CD4-positive, alpha-beta memory T cell (primary cell): Measurements from ENCODE around the gene ALDOC. TPM values are rescaled to one million over a fixed set of nuclear protein-coding genes. Genes with fewer than 3 reads are reported as not detected.

ENCODE experiments used
- CTCF ChIA-PET: fragments of 350-600 bp; sonication (Branson Sonifier 250); formaldehyde crosslinking; loops from one replicate; lab custom pipeline; 2021; ENCODE audit warnings: inconsistent platforms; ENCODE audit not compliant: partially characterized antibody; lab: Charles Lee
- POLR2A ChIA-PET: fragments of 350-600 bp; sonication (Branson Sonifier 250); formaldehyde crosslinking; loops from one replicate; lab custom pipeline; 2021; ENCODE audit not compliant: partially characterized antibody; lab: Charles Lee
- DNase-seq, 5 donors: peaks; one replicate each; pipeline versions ENCODE4 v3.0.0 to v3.0.0-alpha.2; 2020 to 2022; ENCODE audit warnings: mixed read lengths in 1 of 5
- H3K27ac ChIP-seq: one replicate; pipeline ENCODE4 v1.7.0; 2013; ENCODE audit warnings: low read depth, low read length
- H3K27me3 ChIP-seq: 2 replicates; pipeline ENCODE4 v1.7.0; 2013; ENCODE audit warnings: mild to moderate bottlenecking, low read length, moderate library complexity; ENCODE audit not compliant: insufficient read depth
- H3K36me3 ChIP-seq: 2 replicates; pipeline ENCODE4 v1.7.0; 2013; ENCODE audit warnings: mild to moderate bottlenecking, low read length, moderate library complexity; ENCODE audit not compliant: insufficient read depth
- H3K4me1 ChIP-seq: 2 replicates; pipeline ENCODE4 v1.7.0; 2013; ENCODE audit warnings: mild to moderate bottlenecking, low read length, moderate library complexity; ENCODE audit not compliant: insufficient read depth
- H3K4me3 ChIP-seq, 2 donors: one replicate each; pipeline ENCODE4 v1.7.0; 2013; ENCODE audit warnings: low read length in 2 of 2, mild to moderate bottlenecking in 1 of 2
- H3K9me3 ChIP-seq, 2 donors: one replicate each; pipeline ENCODE4 v1.7.0; 2013; ENCODE audit warnings: low read length in 2 of 2, control low read depth in 1 of 2; ENCODE audit not compliant: control insufficient read depth in 1 of 2
- H3K27ac Mint-ChIP-seq, 7 donors: one replicate each; pipeline ENCODE4 v1.8.0; 2020 to 2021; ENCODE audit warnings: mixed read lengths in 7 of 7, mild to moderate bottlenecking in 6 of 7, inconsistent platforms in 3 of 7, moderate library complexity in 3 of 7
- H3K27me3 Mint-ChIP-seq, 2 donors: one replicate each; pipeline ENCODE4 v1.8.0; 2020 to 2021; ENCODE audit warnings: mixed read lengths in 2 of 2
- H3K36me3 Mint-ChIP-seq, 2 donors: one replicate each; pipeline ENCODE4 v1.8.0; 2020 to 2021; ENCODE audit warnings: mixed read lengths in 2 of 2, inconsistent platforms in 1 of 2, mild to moderate bottlenecking in 1 of 2
- H3K4me1 Mint-ChIP-seq, 4 donors: one replicate each; pipeline ENCODE4 v1.8.0; 2020 to 2021; ENCODE audit warnings: mixed read lengths in 4 of 4, mild to moderate bottlenecking in 1 of 4
- H3K4me3 Mint-ChIP-seq, 8 donors: one replicate each; pipeline ENCODE4 v1.8.0; 2020 to 2021; ENCODE audit warnings: mixed read lengths in 8 of 8, mild to moderate bottlenecking in 7 of 8, moderate library complexity in 6 of 8, inconsistent platforms in 3 of 8
- H3K9me3 Mint-ChIP-seq, 8 donors: one replicate each; pipeline ENCODE4 v1.8.0; 2020 to 2021; ENCODE audit warnings: mixed read lengths in 8 of 8, mild to moderate bottlenecking in 5 of 8, inconsistent platforms in 3 of 8, moderate library complexity in 1 of 8
- intact Hi-C: fragments of 100-400 bp; cut with micrococcal nuclease; formaldehyde crosslinking; loops from one replicate; pipeline ENCODE4 v1.15.1; 2023
- polyA plus RNA-seq, 2 donors: library from polyadenylated mRNA; unstranded; fragments of 300-500 nt; fragmentation: Illumina TruSeq; gene quantifications; one replicate each; pipeline ENCODE4 v1.2.3, GENCODE V29; 2021
- total RNA-seq, 2 experiments: library from RNA; stranded (reverse); gene quantifications; one replicate each; pipeline ENCODE4 v1.2.3, GENCODE V29; 2021

ALDOC gene
- total and polyA plus RNA-seq, 4 experiments from 2014 or later: 30.1 to 62.2 (median 41.9) TPM

GRCh38 chr17:28536532-28537218, 40.0 kb downstream of the ALDOC start:
- Histone ChIP-seq H3K27ac (no peak overlapping the region), H3K27me3 (no peaks in the 10 kb centered on the region), H3K36me3 (no peaks in the 10 kb centered on the region), H3K4me1 (no peaks in the 10 kb centered on the region), H3K9me3 (no peaks in the 10 kb centered on the region), H3K4me3 (no peak overlapping the region)
- CTCF ChIA-PET: interaction anchor here (1.8 kb wide), 1 partner anchor 11 kb away, joined by 11 read pairs; no protein-coding TSS in a partner anchor
- intact Hi-C loops: no loop called here
- no peaks in the 10 kb centered on the region for H3K9me3 Mint-ChIP-seq
- H3K36me3 Mint-ChIP-seq: no peaks in the 10 kb centered on the region
- no peak for DNase-seq
- H3K4me3 Mint-ChIP-seq: no peak overlapping the region
- H3K4me1 Mint-ChIP-seq: no peaks in the 10 kb centered on the region
- peak overlapping the region in 1 of 7 donors; percentile 47 for H3K27ac Mint-ChIP-seq
- POLR2A ChIA-PET: interaction anchor here (0.8 kb wide), 1 partner anchor 63 kb away, joined by 3 read pairs; no protein-coding TSS in a partner anchor
- peaks cover 0 to 3% of the 10 kb centered on the region in 2 donors for H3K27me3 Mint-ChIP-seq

GRCh38 chr17:28534740-28535375, 41.8 kb downstream of the ALDOC start:
- POLR2A ChIA-PET: no interaction called here

GRCh38 chr17:28533091-28533807, 43.4 kb downstream of the ALDOC start:
- H3K4me3 ChIP-seq: no peak overlapping the region
- no peak overlapping the region for H3K4me3 Mint-ChIP-seq

More at GRCh38 chr17:28534740-28535375, 41.8 kb downstream of the ALDOC start:
- Mint-ChIP-seq H3K4me3 (no peak overlapping the region), H3K4me1 (no peaks in the 10 kb centered on the region), H3K27me3 (peaks cover 1 to 3% of the 10 kb centered on the region in 2 donors), H3K36me3 (no peaks in the 10 kb centered on the region), H3K27ac (no peak overlapping the region), H3K9me3 (no peaks in the 10 kb centered on the region)
- CTCF ChIA-PET: no interaction called here
- Histone ChIP-seq H3K4me3 (no peak overlapping the region), H3K36me3 (no peaks in the 10 kb centered on the region), H3K27ac (no peak overlapping the region), H3K4me1 (no peaks in the 10 kb centered on the region), H3K27me3 (no peaks in the 10 kb centered on the region), H3K9me3 (no peaks in the 10 kb centered on the region)
- intact Hi-C loops: no loop called here
- DNase-seq: no peak

GRCh38 chr17:28532050-28532960, 44.4 kb downstream of the ALDOC start:
- Mint-ChIP-seq H3K4me1 (no peaks in the 10 kb centered on the region), H3K36me3 (no peaks in the 10 kb centered on the region), H3K27me3 (peaks cover 1 to 3% of the 10 kb centered on the region in 2 donors), H3K9me3 (no peaks in the 10 kb centered on the region), H3K4me3 (no peak overlapping the region), H3K27ac (no peak overlapping the region)
- H3K27ac ChIP-seq: no peak overlapping the region
- no peaks in the 10 kb centered on the region for H3K36me3 ChIP-seq
- H3K9me3 ChIP-seq: no peaks in the 10 kb centered on the region
- CTCF ChIA-PET: no interaction called here
- POLR2A ChIA-PET: no interaction called here
- H3K4me1 ChIP-seq: no peaks in the 10 kb centered on the region
- H3K4me3 ChIP-seq: no peak overlapping the region
- intact Hi-C loops: no loop called here
- no peak for DNase-seq
- H3K27me3 ChIP-seq: no peaks in the 10 kb centered on the region

More at GRCh38 chr17:28533091-28533807, 43.4 kb downstream of the ALDOC start:
- CTCF ChIA-PET: no interaction called here
- POLR2A ChIA-PET: no interaction called here
- Mint-ChIP-seq H3K9me3 (no peaks in the 10 kb centered on the region), H3K36me3 (no peaks in the 10 kb centered on the region), H3K4me1 (no peaks in the 10 kb centered on the region), H3K27ac (no peak overlapping the region), H3K27me3 (peaks cover 1 to 3% of the 10 kb centered on the region in 2 donors)
- intact Hi-C loops: no loop called here
- H3K9me3 ChIP-seq: no peaks in the 10 kb centered on the region
- DNase-seq: no peak
- no peak overlapping the region for H3K27ac ChIP-seq
- no peaks in the 10 kb centered on the region for H3K4me1 ChIP-seq
- no peaks in the 10 kb centered on the region for H3K36me3 ChIP-seq
- no peaks in the 10 kb centered on the region for H3K27me3 ChIP-seq

- H3K36me3 Mint-ChIP-seq: no peaks in the 10 kb centered on the region
- no peaks in the 10 kb centered on the region for H3K27me3 ChIP-seq
- H3K4me1 ChIP-seq: no peaks in the 10 kb centered on the region
- H3K9me3 ChIP-seq: no peaks in the 10 kb centered on the region
- no peak for DNase-seq
- intact Hi-C loops: no loop called here
- no peak overlapping the region for H3K4me3 Mint-ChIP-seq
- peaks cover 1 to 3% of the 10 kb centered on the region in 2 donors for H3K27me3 Mint-ChIP-seq
- H3K9me3 Mint-ChIP-seq: no peaks in the 10 kb centered on the region
- H3K4me1 Mint-ChIP-seq: no peaks in the 10 kb centered on the region
- CTCF ChIA-PET: no interaction called here
- no peak overlapping the region for H3K4me3 ChIP-seq
- H3K36me3 ChIP-seq: no peaks in the 10 kb centered on the region
- POLR2A ChIA-PET: no interaction called here
- H3K27ac ChIP-seq: no peak overlapping the region
- no peak overlapping the region for H3K27ac Mint-ChIP-seq
Observed at GRCh38 chr17:28530926-28531325, 45.8 kb downstream of the ALDOC start.

DNA sequence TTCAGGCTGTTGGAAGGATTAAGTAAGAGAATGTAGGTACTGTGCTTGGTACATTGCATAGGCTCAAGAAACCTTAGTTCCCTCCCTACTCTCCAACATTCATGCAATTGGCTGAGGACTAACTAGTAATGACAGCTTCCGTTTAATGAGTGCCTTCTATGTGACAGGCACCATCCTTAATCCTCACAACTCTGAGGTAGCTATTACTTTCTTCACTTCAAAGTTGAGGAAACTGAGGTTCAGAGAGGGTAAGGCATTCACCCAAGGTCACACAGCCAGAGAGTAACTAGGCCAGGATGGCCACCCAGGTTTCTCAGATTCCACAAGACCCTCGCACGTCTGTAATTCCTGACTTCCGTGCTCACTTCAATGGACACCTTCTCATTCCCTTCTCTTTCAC, 46.4 kb downstream of the ALDOC start:
- ChIA-PET POLR2A (no interaction called here), CTCF (no interaction called here)
- intact Hi-C loops: no loop called here
- Mint-ChIP-seq H3K4me3 (no peak overlapping the region), H3K4me1 (no peaks in the 10 kb centered on the region), H3K36me3 (no peaks in the 10 kb centered on the region), H3K9me3 (no peaks in the 10 kb centered on the region), H3K27me3 (peaks cover 1 to 3% of the 10 kb centered on the region in 2 donors), H3K27ac (no peak overlapping the region)
- Histone ChIP-seq H3K27ac (no peak overlapping the region), H3K4me1 (no peaks in the 10 kb centered on the region), H3K36me3 (no peaks in the 10 kb centered on the region), H3K4me3 (no peak overlapping the region), H3K9me3 (no peaks in the 10 kb centered on the region), H3K27me3 (no peaks in the 10 kb centered on the region)
- DNase-seq: no peak
